ENCODE data around the gene ENOSF1.
"Not testable (repeated sequence)": the region's sequence is repeated elsewhere in the genome, so short reads cannot be mapped to it uniquely, and the experiment has no call there.

ENOSF1 gene

GRCh38 chr18:703213-703967 is 9.0 kb downstream of the ENOSF1 start:
- no peak for DNase-seq

GRCh38 chr18:697800-698199 is 14.6 kb downstream of the ENOSF1 start:
- no peak for DNase-seq

GRCh38 chr18:697012-697411 is 15.4 kb downstream of the ENOSF1 start:
- no peak for DNase-seq

GRCh38 chr18:693466-694187 is 18.8 kb downstream of the ENOSF1 start:
- DNase-seq: no peak

- DNase-seq: no peak
These were observed 19.6 kb downstream of the ENOSF1 start for GRCh38 chr18:692824-693223.

GRCh38 chr18:688323-688722 is 24.1 kb downstream of the ENOSF1 start:
- DNase-seq: no peak

GRCh38 chr18:686339-687111 is 25.9 kb downstream of the ENOSF1 start:
- DNase-seq: no peak

- DNase-seq: no peak
These were observed 27.0 kb downstream of the ENOSF1 start for GRCh38 chr18:685438-685837.

- no peak for DNase-seq
These were observed 28.9 kb downstream of the ENOSF1 start for GRCh38 chr18:683531-683930.

- DNase-seq: no peak
These were observed 29.6 kb downstream of the ENOSF1 start for GRCh38 chr18:682833-683232.

GRCh38 chr18:682416-682815 is 30.0 kb downstream of the ENOSF1 start:
- DNase-seq: not testable (repeated sequence)

- no peak for DNase-seq
These were observed 30.4 kb downstream of the ENOSF1 start for GRCh38 chr18:681985-682384.

- DNase-seq: no peak
These were observed 32.0 kb downstream of the ENOSF1 start for GRCh38 chr18:680392-680791.

GRCh38 chr18:679516-679915 is 32.9 kb downstream of the ENOSF1 start:
- no peak for DNase-seq

GRCh38 chr18:678482-679182 is 33.8 kb downstream of the ENOSF1 start:
- DNase-seq: no peak

- no peak for DNase-seq
These were observed 34.5 kb downstream of the ENOSF1 start for GRCh38 chr18:677951-678381.

- DNase-seq: no peak
These were observed 35.3 kb downstream of the ENOSF1 start for GRCh38 chr18:677145-677544.

GRCh38 chr18:676736-677135 is 35.7 kb downstream of the ENOSF1 start:
- no peak for DNase-seq

- no peak for DNase-seq
These were observed 36.4 kb downstream of the ENOSF1 start for GRCh38 chr18:676069-676468.

- no peak for DNase-seq
These were observed 37.1 kb downstream of the ENOSF1 start for GRCh38 chr18:675307-675706.

GRCh38 chr18:673769-674168 is 38.7 kb downstream of the ENOSF1 start:
- DNase-seq: no peak

- DNase-seq: no peak
These were observed 39.1 kb downstream of the ENOSF1 start for GRCh38 chr18:673317-673716.

- no peak for DNase-seq
These were observed 41.0 kb downstream of the ENOSF1 start for GRCh38 chr18:671405-671804.

All from inflammatory macrophage treated with lipopolysaccharide for 1 hour (primary cell).